IPS DF 6.9 (cell line): Measurements from ENCODE around the gene TSPAN14.
"Not testable (repeated sequence)": the region's sequence is repeated elsewhere in the genome, so short reads cannot be mapped to it uniquely, and the experiment has no call there.

Experiments used
- DNase-seq: peaks from one replicate; pipeline ENCODE4 v3.0.0-alpha.2; 2013; ENCODE audit warnings: low read depth, low spot score
- H3K27ac ChIP-seq: one replicate; pipeline ENCODE4 v1.5.1; 2013; ENCODE audit warnings: low read length, control low read depth
- H3K27me3 ChIP-seq: 2 replicates; pipeline ENCODE4 v1.6.1; 2013; ENCODE audit warnings: mild to moderate bottlenecking, low read length; ENCODE audit not compliant: control insufficient read depth, insufficient read depth
- H3K36me3 ChIP-seq: 2 replicates; pipeline ENCODE4 v1.6.1; 2013; ENCODE audit warnings: low read length; ENCODE audit not compliant: control insufficient read depth, insufficient read depth
- H3K4me1 ChIP-seq: 2 replicates; pipeline ENCODE4 v1.6.1; 2013; ENCODE audit warnings: low read length; ENCODE audit not compliant: control insufficient read depth, insufficient read depth
- H3K4me3 ChIP-seq: 2 replicates; pipeline ENCODE4 v1.5.1; 2013; ENCODE audit warnings: mild to moderate bottlenecking, low read length
- H3K9me3 ChIP-seq: 2 replicates; pipeline ENCODE4 v1.6.1; 2013; ENCODE audit warnings: low read length, inconsistent platforms; ENCODE audit not compliant: control insufficient read depth, insufficient read depth
- WGBS: extraction: QIAGEN DNeasy Blood & Tissue Kit; methylation state at CpG from one replicate; pipeline ENCODE4 v1.1.7; 2013; ENCODE audit warnings: mixed read lengths, missing lambda C conversion rate; ENCODE audit not compliant: insufficient read length, insufficient coverage; 5-methylcytosine and 5-hydroxymethylcytosine counted together

The TSPAN14 gene

GRCh38 chr10:80539421-80540031 is 85.4 kb downstream of the TSPAN14 start:
- WGBS: no CpG with 5 or more reads among the region's 7 CpGs
- Histone ChIP-seq H3K36me3 (no peaks in the 10 kb centered on the region), H3K27me3 (no peaks in the 10 kb centered on the region), H3K4me3 (no peak overlapping the region), H3K4me1 (no peaks in the 10 kb centered on the region), H3K9me3 (no peaks in the 10 kb centered on the region), H3K27ac (no peak overlapping the region)
- DNase-seq: no peak

DNA sequence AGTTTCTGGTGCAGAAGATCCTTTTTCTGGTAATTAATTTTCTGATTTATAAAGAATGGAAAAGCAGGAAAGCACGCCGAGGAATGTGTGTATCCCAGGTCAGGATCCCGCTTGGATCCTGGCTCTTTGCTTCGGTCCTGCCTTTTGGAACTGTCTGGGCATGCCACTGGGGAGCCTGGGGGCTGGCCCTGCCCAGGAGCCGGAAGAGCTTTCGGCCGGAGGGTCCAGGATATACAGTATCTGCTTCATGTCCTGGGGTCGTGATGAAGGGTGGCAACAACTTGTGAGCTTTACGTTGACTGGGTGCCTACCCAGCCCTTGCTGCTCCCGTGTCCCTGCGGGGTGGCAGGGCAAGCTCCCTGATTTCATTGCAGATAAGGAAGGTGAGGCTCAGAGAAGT is 86.0 kb downstream of the TSPAN14 start:
- no peak for DNase-seq
- no CpG with 5 or more reads among the region's 11 CpGs for WGBS
- no peak overlapping the region for H3K4me3 ChIP-seq
- H3K9me3 ChIP-seq: no peaks in the 10 kb centered on the region
- H3K27me3 ChIP-seq: no peaks in the 10 kb centered on the region
- H3K4me1 ChIP-seq: no peaks in the 10 kb centered on the region
- H3K36me3 ChIP-seq: no peaks in the 10 kb centered on the region
- no peak overlapping the region for H3K27ac ChIP-seq

DNA sequence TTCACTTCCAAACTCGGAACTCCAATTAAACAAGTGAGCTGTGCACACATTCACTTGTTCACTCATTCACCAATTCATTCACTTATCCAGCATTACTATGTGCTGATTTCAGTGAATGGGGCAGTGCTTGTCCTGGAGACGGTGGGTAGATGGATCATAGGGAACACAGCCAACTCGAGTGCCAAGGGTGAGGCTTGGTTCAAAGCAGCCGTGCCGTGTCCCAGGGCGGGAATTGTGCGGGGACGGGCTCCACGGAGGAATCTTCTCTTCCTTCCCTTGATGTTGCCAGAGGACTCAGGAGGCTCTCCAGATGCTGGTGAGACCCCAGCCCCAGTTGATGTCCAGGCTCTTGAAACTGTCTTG is 86.5 kb downstream of the TSPAN14 start:
- DNase-seq: no peak
- H3K27ac ChIP-seq: no peak overlapping the region
- no CpG with 5 or more reads among the region's 9 CpGs for WGBS

GRCh38 chr10:80540981-80541750 is 87.1 kb downstream of the TSPAN14 start:
- Histone ChIP-seq H3K4me3 (no peak overlapping the region), H3K4me1 (no peaks in the 10 kb centered on the region), H3K9me3 (no peaks in the 10 kb centered on the region), H3K27me3 (no peaks in the 10 kb centered on the region), H3K27ac (no peak overlapping the region), H3K36me3 (no peaks in the 10 kb centered on the region)
- WGBS: no CpG with 5 or more reads among the region's 11 CpGs
- DNase-seq: no peak

More for the DNA sequence above, 86.5 kb downstream of the TSPAN14 start:
- H3K27me3 ChIP-seq: no peaks in the 10 kb centered on the region
- H3K36me3 ChIP-seq: no peaks in the 10 kb centered on the region
- H3K9me3 ChIP-seq: no peaks in the 10 kb centered on the region
- H3K4me1 ChIP-seq: no peaks in the 10 kb centered on the region
- H3K4me3 ChIP-seq: no peak overlapping the region

DNA sequence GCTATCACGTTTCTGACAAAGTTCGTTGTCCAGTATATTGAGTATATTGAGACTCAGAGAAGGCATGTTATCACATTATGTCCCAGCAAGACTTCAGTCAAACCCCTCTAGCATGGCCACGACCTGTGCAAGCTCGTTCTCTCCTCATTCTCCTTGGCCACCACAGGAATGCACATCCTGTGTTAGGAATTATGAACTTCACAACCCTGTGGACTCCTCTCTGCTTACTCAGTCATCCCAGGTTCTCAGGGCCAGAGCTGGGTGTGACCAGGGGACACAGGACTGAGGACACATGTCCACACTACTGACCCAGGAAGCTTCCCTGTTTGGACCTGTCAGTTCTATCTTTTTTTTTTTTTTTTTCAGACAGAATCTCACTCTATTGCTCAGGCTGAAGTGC is 87.9 kb downstream of the TSPAN14 start:
- DNase-seq: no peak
- H3K36me3 ChIP-seq: no peaks in the 10 kb centered on the region
- no peaks in the 10 kb centered on the region for H3K27me3 ChIP-seq
- no peak overlapping the region for H3K4me3 ChIP-seq
- WGBS: no CpG with 5 or more reads among the region's 4 CpGs
- H3K27ac ChIP-seq: no peak overlapping the region
- H3K9me3 ChIP-seq: no peaks in the 10 kb centered on the region
- H3K4me1 ChIP-seq: no peaks in the 10 kb centered on the region

DNA sequence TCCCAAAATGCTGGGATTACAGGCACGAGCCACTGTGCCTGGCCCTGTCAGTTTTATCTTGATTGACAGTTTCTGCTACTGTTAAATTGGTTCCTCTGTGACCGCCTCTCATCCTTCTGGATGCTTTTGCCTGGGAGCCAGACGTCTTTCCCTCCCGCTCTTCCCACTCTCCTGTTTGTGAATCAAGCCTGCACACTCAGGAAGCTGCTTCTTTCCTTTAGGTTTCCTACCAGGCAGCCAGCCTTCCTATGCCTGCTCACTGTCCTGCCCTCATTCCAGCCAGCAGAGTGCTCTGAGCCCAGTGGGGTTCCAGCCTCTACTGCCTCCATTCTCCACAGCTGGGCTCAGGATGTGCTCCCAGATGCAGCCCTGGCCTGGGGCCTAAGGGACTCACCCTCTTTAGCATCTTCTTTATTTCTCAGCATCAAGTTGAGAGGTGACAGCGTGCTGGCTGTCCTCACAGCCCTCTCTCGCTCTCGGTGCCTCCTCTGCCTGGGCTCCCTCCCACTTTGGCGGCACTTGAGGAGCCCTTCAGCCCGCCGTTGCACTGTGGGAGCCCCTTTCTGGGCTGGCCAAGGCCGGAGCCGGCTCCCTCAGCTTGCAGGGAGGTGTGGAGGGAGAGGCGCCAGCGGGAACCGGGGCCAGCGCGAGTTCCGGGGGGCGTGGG is 88.7 kb downstream of the TSPAN14 start:
- DNase-seq: no peak
- no CpG with 5 or more reads among the region's 19 CpGs for WGBS
- H3K27me3 ChIP-seq: no peaks in the 10 kb centered on the region
- H3K36me3 ChIP-seq: no peaks in the 10 kb centered on the region
- H3K9me3 ChIP-seq: no peaks in the 10 kb centered on the region
- H3K4me1 ChIP-seq: no peaks in the 10 kb centered on the region
- H3K27ac ChIP-seq: no peak overlapping the region
- H3K4me3 ChIP-seq: no peak overlapping the region

- not testable (repeated sequence) for H3K27ac ChIP-seq, DNase-seq, H3K27me3 ChIP-seq, H3K4me3 ChIP-seq, H3K4me1 ChIP-seq, H3K36me3 ChIP-seq, H3K9me3 ChIP-seq
- WGBS: no CpG with 5 or more reads among the region's 25 CpGs
These were observed 89.2 kb downstream of the TSPAN14 start for GRCh38 chr10:80543319-80543672.

- H3K4me1 ChIP-seq: no peaks in the 10 kb centered on the region
- no peaks in the 10 kb centered on the region for H3K9me3 ChIP-seq
- no CpG with 5 or more reads among the region's 12 CpGs for WGBS
- H3K36me3 ChIP-seq: no peaks in the 10 kb centered on the region
- no peak for DNase-seq
- H3K27ac ChIP-seq: no peak overlapping the region
- no peaks in the 10 kb centered on the region for H3K27me3 ChIP-seq
- H3K4me3 ChIP-seq: no peak overlapping the region
These were observed 90.3 kb downstream of the TSPAN14 start for GRCh38 chr10:80544316-80544953.

DNA sequence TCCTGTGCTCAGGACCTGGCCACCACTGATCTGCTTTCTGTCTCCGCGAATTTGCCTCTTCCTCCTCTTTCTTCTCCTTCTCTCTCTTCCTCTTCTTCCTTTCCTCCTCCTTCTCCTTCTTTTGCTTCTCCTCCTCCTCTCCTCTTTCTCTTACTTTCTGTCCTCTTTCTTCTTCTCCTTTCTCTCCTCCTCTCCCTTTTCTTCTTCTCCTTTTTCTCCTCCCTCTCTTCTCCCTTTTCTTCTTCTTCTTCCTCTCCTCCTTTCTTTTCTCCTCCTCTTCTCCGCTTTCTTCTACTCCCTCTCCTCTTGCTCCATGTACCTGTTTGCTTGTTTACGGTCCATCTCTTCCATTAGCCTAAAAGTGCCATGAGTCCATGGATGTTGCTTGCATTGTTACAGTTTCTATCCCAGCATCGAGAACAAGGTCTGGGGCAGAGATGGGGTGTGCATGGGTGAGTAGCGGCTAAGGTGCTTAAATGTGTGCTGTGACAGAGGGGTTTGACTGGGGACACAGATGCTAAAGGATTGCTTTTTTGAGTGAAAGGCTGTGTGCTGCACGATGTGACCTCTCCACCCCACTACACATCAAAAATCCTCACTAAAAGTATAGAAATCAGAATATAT is 91.3 kb downstream of the TSPAN14 start:
- DNase-seq: no peak
- no peaks in the 10 kb centered on the region for H3K4me1 ChIP-seq
- no peak overlapping the region for H3K4me3 ChIP-seq
- no peaks in the 10 kb centered on the region for H3K36me3 ChIP-seq
- H3K27ac ChIP-seq: no peak overlapping the region
- no peaks in the 10 kb centered on the region for H3K9me3 ChIP-seq
- no peaks in the 10 kb centered on the region for H3K27me3 ChIP-seq
- no CpG with 5 or more reads among the region's 7 CpGs for WGBS

DNA sequence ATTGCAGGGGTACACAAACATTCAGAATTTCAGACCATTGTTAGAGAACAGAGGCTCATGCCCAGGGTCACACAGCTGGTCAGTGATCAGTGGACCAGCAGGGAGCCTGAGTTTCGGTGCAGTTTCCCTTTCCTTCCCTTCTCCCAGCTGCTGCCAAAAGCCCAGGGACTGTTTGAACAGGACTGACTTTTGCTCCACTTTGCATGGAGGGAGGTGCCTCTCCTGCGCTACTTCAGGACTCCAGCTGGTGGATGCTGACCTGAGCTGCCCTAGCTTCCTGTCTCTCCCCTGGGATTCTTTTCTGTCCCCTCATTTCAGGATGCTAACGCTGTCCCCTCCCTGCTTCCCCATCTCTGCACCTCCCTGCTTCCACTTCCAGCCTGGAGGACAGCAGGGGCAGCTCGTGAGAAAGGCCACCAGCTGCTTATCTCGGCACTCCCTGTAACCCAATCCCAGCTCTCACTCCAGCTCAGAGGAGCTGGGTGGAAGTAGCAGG is 98.1 kb downstream of the TSPAN14 start:
- H3K4me1 ChIP-seq: peaks cover 2% of the 10 kb centered on the region; the same call in 1 of the 2 replicates
- no peak for DNase-seq
- no peaks in the 10 kb centered on the region for H3K9me3 ChIP-seq
- H3K27ac ChIP-seq: no peak overlapping the region
- no CpG with 5 or more reads among the region's 5 CpGs for WGBS
- no peaks in the 10 kb centered on the region for H3K36me3 ChIP-seq
- H3K27me3 ChIP-seq: no peaks in the 10 kb centered on the region
- no peak overlapping the region for H3K4me3 ChIP-seq
